GM23338 (cell line): ENCODE results near the gene HMHB1. TPM values are rescaled to one million over a fixed set of nuclear protein-coding genes. Genes with fewer than 3 reads are reported as not detected.

Experiments used
- ATAC-seq: fragments of 200-7000 bp; cut with Tn5 transposase; 3 replicates; pipeline ENCODE4 v1.9.1; 2020
- DNase-seq: peaks from one replicate; pipeline ENCODE4 v3.0.0-alpha.2; 2015; ENCODE audit warnings: low spot score
- H2AFZ ChIP-seq: fragments of 200-600 bp; sonication (generic); 2 replicates; pipeline ENCODE4 v1.8.0; 2016; ENCODE audit warnings: antibody characterized with exemption, mild to moderate bottlenecking, moderate library complexity
- H3F3A ChIP-seq: fragments of 200-600 bp; sonication (generic); replicated peaks from 2 replicates; pipeline ENCODE4 v1.8.0; 2017; ENCODE audit warnings: antibody characterized with exemption, mixed run types, low read depth
- H3K27ac ChIP-seq: fragments of 200-600 bp; sonication (generic); 2 replicates; pipeline ENCODE4 v1.6.1; 2016; ENCODE audit warnings: low read depth
- H3K27me3 ChIP-seq: fragments of 200-600 bp; sonication (generic); 2 replicates; pipeline ENCODE4 v1.8.0; 2016; ENCODE audit warnings: mild to moderate bottlenecking, mixed run types, moderate library complexity; ENCODE audit not compliant: insufficient read depth
- H3K36me3 ChIP-seq: fragments of 200-600 bp; sonication (generic); 2 replicates; pipeline ENCODE4 v1.8.0; 2016; ENCODE audit warnings: mild to moderate bottlenecking; ENCODE audit not compliant: insufficient read depth
- H3K4me1 ChIP-seq: fragments of 200-600 bp; sonication (generic); 2 replicates; pipeline ENCODE4 v1.8.0; 2016; ENCODE audit warnings: mild to moderate bottlenecking, moderate library complexity; ENCODE audit not compliant: insufficient read depth
- H3K4me2 ChIP-seq: fragments of 200-600 bp; sonication (generic); 2 replicates; pipeline ENCODE4 v1.7.1; 2017; ENCODE audit warnings: mixed run types
- H3K4me3 ChIP-seq: fragments of 200-600 bp; sonication (generic); 2 replicates; pipeline ENCODE4 v1.6.1; 2016; ENCODE audit warnings: mixed run types
- H3K79me2 ChIP-seq: fragments of 200-600 bp; sonication (generic); replicated peaks from 2 replicates; pipeline ENCODE4 v1.8.0; 2017; ENCODE audit warnings: mild to moderate bottlenecking; ENCODE audit not compliant: insufficient read depth
- H3K9me2 ChIP-seq: fragments of 200-600 bp; sonication (generic); 2 replicates; pipeline ENCODE4 v1.8.0; 2017; ENCODE audit not compliant: insufficient read depth
- H4K20me1 ChIP-seq: fragments of 200-600 bp; sonication (generic); replicated peaks from 2 replicates; pipeline ENCODE4 v1.8.0; 2017; ENCODE audit warnings: mild to moderate bottlenecking; ENCODE audit not compliant: insufficient read depth
- H3K27ac Mint-ChIP-seq: 2 replicates; pipeline ENCODE4 v1.8.0; 2020; ENCODE audit warnings: inconsistent platforms, mild to moderate bottlenecking, moderate library complexity, mixed read lengths
- H3K27me3 Mint-ChIP-seq: 3 replicates; pipeline ENCODE4 v1.8.0; 2022; ENCODE audit warnings: low read depth, mild to moderate bottlenecking, moderate library complexity, mixed read lengths, inconsistent platforms; ENCODE audit not compliant: insufficient read depth, poor library complexity
- H3K36me3 Mint-ChIP-seq: 3 replicates; pipeline ENCODE4 v1.8.0; 2021; ENCODE audit warnings: low read depth, mild to moderate bottlenecking, inconsistent platforms, moderate library complexity, mixed read lengths
- H3K4me1 Mint-ChIP-seq: 3 replicates; pipeline ENCODE4 v1.8.0; 2020; ENCODE audit warnings: mild to moderate bottlenecking, inconsistent platforms, mixed read lengths
- H3K4me3 Mint-ChIP-seq: 3 replicates; pipeline ENCODE4 v1.8.0; 2021; ENCODE audit warnings: moderate library complexity, mild to moderate bottlenecking, inconsistent platforms, mixed read lengths
- H3K9me3 Mint-ChIP-seq: 3 replicates; pipeline ENCODE4 v1.8.0; 2020; ENCODE audit warnings: moderate library complexity, mild to moderate bottlenecking, inconsistent platforms, mixed read lengths
- CREB1 ChIP-seq: fragments of 250-450 bp; sonication (Bioruptor Pico); IDR thresholded peaks from 2 replicates; pipeline ENCODE4 v1.5.0; 2020; ENCODE audit warnings: low read depth, mild to moderate bottlenecking, moderate library complexity
- JUNB ChIP-seq: IDR thresholded peaks from one replicate; pipeline ENCODE4 v1.6.1; 2016; ENCODE audit warnings: antibody characterized with exemption; ENCODE audit not compliant: unreplicated experiment
- NANOG ChIP-seq: IDR thresholded peaks from 2 replicates; pipeline ENCODE4 v1.6.1; 2016; ENCODE audit warnings: antibody characterized with exemption, borderline replicate concordance
- POLR2AphosphoS5 ChIP-seq: IDR thresholded peaks from 2 replicates; pipeline ENCODE4 v1.6.1; 2016; ENCODE audit warnings: antibody characterized with exemption, low read depth
- ZNF462 ChIP-seq: fragments of 250-450 bp; sonication (Bioruptor Pico); IDR thresholded peaks from 2 replicates; pipeline ENCODE4 v1.5.0; 2020; ENCODE audit warnings: mild to moderate bottlenecking, moderate library complexity
- polyA plus RNA-seq: library from polyadenylated mRNA; unstranded; fragments of >200 nt; fragmentation: Nextera tagmentation; extraction: Ambion mirVana; gene quantifications from 2 replicates; pipeline ENCODE4 v1.2.1, GENCODE V29; 2016
- total RNA-seq: library from RNA; depleted of rRNA; stranded (reverse); fragments of >200 nt; shearing (Covaris generic); gene quantifications from 2 replicates; pipeline ENCODE4 v1.2.3, GENCODE V29; 2014
- TF ChIP-seq, protein P1 (sequence below): IDR thresholded peaks from 2 replicates; pipeline ENCODE4 v1.6.1; 2016; ENCODE audit warnings: antibody characterized with exemption

The HMHB1 gene
- total and polyA plus RNA-seq, 2 experiments from 2014 or later: not detected

GRCh38 chr5:143767162-143767561 lies 44.8 kb upstream of the HMHB1 start (continued):
- no peak for TF ChIP-seq ZNF462 (CRISPR knock-in tag)
- TF ChIP-seq, protein P1, sequence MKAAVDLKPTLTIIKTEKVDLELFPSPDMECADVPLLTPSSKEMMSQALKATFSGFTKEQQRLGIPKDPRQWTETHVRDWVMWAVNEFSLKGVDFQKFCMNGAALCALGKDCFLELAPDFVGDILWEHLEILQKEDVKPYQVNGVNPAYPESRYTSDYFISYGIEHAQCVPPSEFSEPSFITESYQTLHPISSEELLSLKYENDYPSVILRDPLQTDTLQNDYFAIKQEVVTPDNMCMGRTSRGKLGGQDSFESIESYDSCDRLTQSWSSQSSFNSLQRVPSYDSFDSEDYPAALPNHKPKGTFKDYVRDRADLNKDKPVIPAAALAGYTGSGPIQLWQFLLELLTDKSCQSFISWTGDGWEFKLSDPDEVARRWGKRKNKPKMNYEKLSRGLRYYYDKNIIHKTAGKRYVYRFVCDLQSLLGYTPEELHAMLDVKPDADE: no peak

DNA sequence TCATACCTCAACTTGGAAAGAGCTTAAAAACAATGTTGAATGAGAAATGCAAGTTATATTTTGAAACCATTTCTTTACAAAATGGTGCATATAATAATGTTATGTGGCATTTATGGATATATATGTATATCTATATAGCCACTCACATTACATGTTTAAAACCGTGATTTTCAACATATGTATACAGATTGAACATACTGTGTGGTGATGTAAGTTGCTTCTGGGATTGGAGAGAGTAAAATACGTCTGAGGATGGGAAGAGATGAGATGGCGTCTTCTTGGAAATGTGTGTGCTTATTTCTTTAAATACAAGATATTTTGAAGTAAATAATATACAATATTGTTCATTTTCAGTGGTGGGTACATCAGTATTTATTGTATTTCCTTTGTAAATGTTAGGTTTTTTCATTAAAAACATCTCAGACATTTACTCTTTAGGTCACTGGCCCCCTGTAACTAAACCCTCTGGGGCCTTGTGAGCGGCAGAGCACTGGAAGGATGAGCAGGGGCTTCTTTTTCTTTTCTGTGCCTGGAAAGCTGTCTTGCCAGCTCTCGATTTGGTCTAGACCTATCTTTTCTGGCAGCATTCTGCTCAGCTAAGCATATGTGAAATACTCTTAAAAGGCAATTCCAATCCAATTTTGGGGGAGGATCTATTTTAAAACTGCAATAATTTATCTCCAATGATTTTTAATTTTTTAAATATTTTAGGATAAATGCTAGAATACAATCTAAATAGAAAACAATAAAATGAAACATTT lies 42.8 kb upstream of the HMHB1 start:
- no peaks in the 10 kb centered on the region for H3K36me3 ChIP-seq
- no peaks in the 10 kb centered on the region for H3K79me2 ChIP-seq
- ATAC-seq (no peak), DNase-seq (no peak)
- no peak overlapping the region for H2AFZ ChIP-seq
- H3K9me2 ChIP-seq: no peaks in the 10 kb centered on the region
- Mint-ChIP-seq H3K4me1 (peaks cover 8% of the 10 kb centered on the region; the same call in 2 of the 3 replicates), H3K36me3 (no peaks in the 10 kb centered on the region), H3K27ac (no peak overlapping the region), H3K9me3 (no peaks in the 10 kb centered on the region), H3K27me3 (peaks cover 2% of the 10 kb centered on the region), H3K4me3 (no peak overlapping the region)
- no peaks in the 10 kb centered on the region for H4K20me1 ChIP-seq
- no peaks in the 10 kb centered on the region for H3K27me3 ChIP-seq
- no peak overlapping the region for H3K4me3 ChIP-seq
- no peak overlapping the region for H3K4me2 ChIP-seq
- no peak overlapping the region for H3K27ac ChIP-seq
- H3K4me1 ChIP-seq: no peaks in the 10 kb centered on the region
- H3F3A ChIP-seq: no peaks in the 10 kb centered on the region
- TF ChIP-seq POLR2AphosphoS5 (no peak), NANOG (no peak), JUNB (no peak), ZNF462 (CRISPR knock-in tag) (no peak), CREB1 (no peak)
